ENCODE data around the gene PHETA2.

- TF ChIP-seq EZH2 (IDR thresholded peaks at IDR 0.05) (no peak), FOXP2 (optimal IDR thresholded peaks at IDR 0.05; ENCODE audit: control extremely low read depth, extremely low read length, insufficient read depth) (no peak)
Measured at GRCh38 chr22:42101199-42101598, 27.2 kb downstream of the PHETA2 start.
